Body of pancreas (tissue), 4 donors: Measurements from ENCODE around the gene ACSL3. TPM values are rescaled to one million over a fixed set of nuclear protein-coding genes. Genes with fewer than 3 reads are reported as not detected.

Source experiments
- ATAC-seq: fragments of 150-250 bp; one replicate; pipeline ENCODE4 v1.9.1; 2016
- DNase-seq, 4 donors: peaks; one replicate each; pipeline ENCODE4 v3.0.0-alpha.2; 2019
- H3K27ac ChIP-seq, 4 donors: fragments of 200-600 bp; sonication (generic); 1 replicate in 3 of 4; 2 replicates in 1 of 4; pipeline versions ENCODE4 v1.5.1 to v1.6.1; 2016 to 2019; ENCODE audit warnings: mild to moderate bottlenecking in 1 of 4, mixed read lengths in 1 of 4, moderate library complexity in 1 of 4
- H3K27me3 ChIP-seq, 2 donors: fragments of 200-600 bp; sonication (generic); one replicate each; pipeline ENCODE4 v1.6.0; 2016; ENCODE audit warnings: mild to moderate bottlenecking in 1 of 2
- H3K36me3 ChIP-seq, 2 donors: fragments of 200-600 bp; sonication (generic); replicated peaks in 1 of 2; 2 replicates each; pipeline ENCODE4 v1.5.1; 2016; ENCODE audit warnings: low read depth in 2 of 2; ENCODE audit not compliant: insufficient read depth in 1 of 2
- H3K4me1 ChIP-seq: fragments of 200-600 bp; sonication (generic); one replicate; pipeline ENCODE4 v1.6.0; 2016
- H3K4me3 ChIP-seq, 2 donors: fragments of 200-600 bp; sonication (generic); 1 replicate in 1 of 2; 2 replicates in 1 of 2; pipeline ENCODE4 v1.5.1; 2016 to 2019
- H3K9me3 ChIP-seq, 3 donors: fragments of 200-600 bp; sonication (generic); 1 replicate in 2 of 3; 2 replicates in 1 of 3; pipeline ENCODE4 v1.5.1; 2016
- CTCF ChIP-seq, 7 experiments: fragments of 450-650 bp in 4 of 7; fragments of 200-600 bp in 3 of 7; sonication (generic) in 3 of 7; IDR thresholded peaks; one replicate each; pipeline ENCODE4 v1.5.1; 2016 to 2019; ENCODE audit warnings: antibody characterized with exemption in 7 of 7
- POLR2A ChIP-seq, 3 donors: fragments of 450-650 bp; IDR thresholded peaks; one replicate each; pipeline ENCODE4 v1.6.1; 2016; ENCODE audit warnings: antibody characterized with exemption in 3 of 3, mild to moderate bottlenecking in 2 of 3
- WGBS, 2 donors: methylation state at CpG; one replicate each; pipeline ENCODE4 v1.1.5; 2017; 5-methylcytosine and 5-hydroxymethylcytosine counted together
- intact Hi-C: fragments of 100-400 bp; cut with DNase I; formaldehyde crosslinking; loops from one replicate; pipeline ENCODE4 v1.15.1; 2023
- total RNA-seq, 2 donors: library from RNA; depleted of rRNA; stranded (reverse); fragments of >200 nt; gene quantifications; one replicate each; pipeline ENCODE4 v1.1.0, GENCODE V29; 2016

ACSL3 gene
- total RNA-seq, 2 donors from 2014 or later, result 24.6 to 60.0 TPM

GRCh38 chr2:222960126-222960525 lies 99.3 kb downstream of the ACSL3 start:
- Histone ChIP-seq H3K27me3 (no peaks in the 10 kb centered on the region), H3K4me1 (no peaks in the 10 kb centered on the region), H3K9me3 (no peaks in the 10 kb centered on the region), H3K27ac (no peak overlapping the region), H3K4me3 (no peak overlapping the region), H3K36me3 (no peaks in the 10 kb centered on the region)
- DNase-seq, result no peak
- TF ChIP-seq POLR2A (IDR thresholded peaks at IDR 0.05) (no peak), CTCF (IDR thresholded peaks at IDR 0.05) (no peak)
- intact Hi-C loops, result no loop called here
- no peak for ATAC-seq
- 67 to 71% methylated on average over 6 of the region's 6 CpGs for WGBS, 2 donors

GRCh38 chr2:222963641-222964040 lies 102.8 kb downstream of the ACSL3 start:
- no peaks in the 10 kb centered on the region for H3K9me3 ChIP-seq
- H3K27me3 ChIP-seq, result no peaks in the 10 kb centered on the region
- intact Hi-C loops, result no loop called here
- H3K27ac ChIP-seq, result no peak overlapping the region
- DNase-seq (no peak), ATAC-seq (no peak)
- WGBS, 2 donors, result 71 to 79% methylated on average over 7 of the region's 7 CpGs
- TF ChIP-seq CTCF (IDR thresholded peaks at IDR 0.05) (no peak), POLR2A (IDR thresholded peaks at IDR 0.05) (no peak)
- no peaks in the 10 kb centered on the region for H3K36me3 ChIP-seq
- H3K4me1 ChIP-seq, result no peaks in the 10 kb centered on the region
- no peak overlapping the region for H3K4me3 ChIP-seq

GRCh38 chr2:222964376-222965031 lies 103.7 kb downstream of the ACSL3 start:
- intact Hi-C loops, result no loop called here
- 74 to 80% methylated on average over 10 to 11 of the region's 11 CpGs for WGBS, 2 donors
- Histone ChIP-seq H3K27me3 (no peaks in the 10 kb centered on the region), H3K27ac (no peak overlapping the region), H3K9me3 (no peaks in the 10 kb centered on the region), H3K4me1 (no peaks in the 10 kb centered on the region), H3K4me3 (no peak overlapping the region), H3K36me3 (no peaks in the 10 kb centered on the region)
- ATAC-seq (no peak), DNase-seq (no peak)
- no peak for TF ChIP-seq CTCF (IDR thresholded peaks at IDR 0.05)
- no peak for TF ChIP-seq POLR2A (IDR thresholded peaks at IDR 0.05)

GRCh38 chr2:222965555-222965954 lies 104.7 kb downstream of the ACSL3 start:
- Histone ChIP-seq H3K4me1 (no peaks in the 10 kb centered on the region), H3K9me3 (no peaks in the 10 kb centered on the region), H3K4me3 (no peak overlapping the region), H3K36me3 (no peaks in the 10 kb centered on the region), H3K27ac (no peak overlapping the region), H3K27me3 (no peaks in the 10 kb centered on the region)
- WGBS, 2 donors, result 94 to 100% methylated on average over 1 of the region's 1 CpG
- intact Hi-C loops, result no loop called here
- DNase-seq (no peak), ATAC-seq (no peak)
- TF ChIP-seq POLR2A (IDR thresholded peaks at IDR 0.05) (no peak), CTCF (IDR thresholded peaks at IDR 0.05) (no peak)

- no peak for DNase-seq
- 74 to 78% methylated on average over 6 of the region's 6 CpGs for WGBS, 2 donors
- no peaks in the 10 kb centered on the region for H3K27me3 ChIP-seq
- intact Hi-C loops, result no loop called here
- H3K4me1 ChIP-seq, result peaks cover 7% of the 10 kb centered on the region
- no peak for ATAC-seq
- TF ChIP-seq POLR2A (IDR thresholded peaks at IDR 0.05), result no peak
- no peak for TF ChIP-seq CTCF (IDR thresholded peaks at IDR 0.05)
- no peaks in the 10 kb centered on the region for H3K9me3 ChIP-seq
- no peaks in the 10 kb centered on the region for H3K36me3 ChIP-seq
- H3K27ac ChIP-seq, result no peak overlapping the region
- H3K4me3 ChIP-seq, result no peak overlapping the region
Observed at GRCh38 chr2:222968550-222969155, 107.8 kb downstream of the ACSL3 start.
